Neural progenitor cell (in vitro differentiated cells): ENCODE measurements around the gene HHAT. TPM values are rescaled to one million over a fixed set of nuclear protein-coding genes. Genes with fewer than 3 reads are reported as not detected.
"Not testable (repeated sequence)": the region's sequence is repeated elsewhere in the genome, so short reads cannot be mapped to it uniquely, and the experiment has no call there.

Experiments used
- DNase-seq: peaks from one replicate; pipeline ENCODE4 v3.0.0-alpha.2; 2016; ENCODE audit warnings: low spot score
- H2AFZ ChIP-seq: fragments of 200-600 bp; sonication (generic); replicated peaks from 2 replicates; pipeline ENCODE4 v1.6.1; 2016; ENCODE audit warnings: antibody characterized with exemption
- H3F3A ChIP-seq: fragments of 200-600 bp; sonication (generic); 2 replicates; pipeline ENCODE4 v1.6.1; 2016; ENCODE audit warnings: antibody characterized with exemption, low read depth
- H3K27ac ChIP-seq: fragments of 200-600 bp; sonication (generic); 2 replicates; pipeline ENCODE4 v1.5.1; 2016; ENCODE audit warnings: mild to moderate bottlenecking
- H3K27me3 ChIP-seq: fragments of 200-600 bp; sonication (generic); 2 replicates; pipeline ENCODE4 v1.6.1; 2016; ENCODE audit warnings: mild to moderate bottlenecking, moderate library complexity
- H3K36me3 ChIP-seq: fragments of 200-600 bp; sonication (generic); 2 replicates; pipeline ENCODE4 v1.5.1; 2016
- H3K4me1 ChIP-seq: fragments of 200-600 bp; sonication (generic); 2 replicates; pipeline ENCODE4 v1.6.1; 2016; ENCODE audit warnings: mixed run types
- H3K4me2 ChIP-seq: fragments of 200-600 bp; sonication (generic); 2 replicates; pipeline ENCODE4 v1.6.1; 2016
- H3K4me3 ChIP-seq: fragments of 200-600 bp; sonication (generic); 2 replicates; pipeline ENCODE4 v1.5.1; 2016
- H3K79me2 ChIP-seq: fragments of 200-600 bp; sonication (generic); 2 replicates; pipeline ENCODE4 v1.6.1; 2016; ENCODE audit warnings: low read depth
- H3K9ac ChIP-seq: fragments of 200-600 bp; sonication (generic); 2 replicates; pipeline ENCODE4 v1.6.1; 2016
- H3K9me3 ChIP-seq: fragments of 200-600 bp; sonication (generic); 2 replicates; pipeline ENCODE4 v1.5.1; 2016; ENCODE audit warnings: low read depth
- H4K20me1 ChIP-seq: fragments of 200-600 bp; sonication (generic); 2 replicates; pipeline ENCODE4 v1.6.1; 2016; ENCODE audit warnings: low read depth
- H3K27ac Mint-ChIP-seq: 3 replicates; pipeline ENCODE4 v1.8.0; 2021; ENCODE audit warnings: mixed read lengths
- H3K27me3 Mint-ChIP-seq: 2 replicates; pipeline ENCODE4 v1.8.0; 2022; ENCODE audit warnings: low read depth, mild to moderate bottlenecking, inconsistent platforms, moderate library complexity, mixed read lengths; ENCODE audit not compliant: insufficient read depth
- H3K36me3 Mint-ChIP-seq: 3 replicates; pipeline ENCODE4 v1.8.0; 2021; ENCODE audit warnings: mixed read lengths
- H3K4me1 Mint-ChIP-seq: 3 replicates; pipeline ENCODE4 v1.8.0; 2021; ENCODE audit warnings: mixed read lengths
- H3K4me3 Mint-ChIP-seq: 3 replicates; pipeline ENCODE4 v1.8.0; 2021; ENCODE audit warnings: mild to moderate bottlenecking, moderate library complexity, mixed read lengths
- H3K9me3 Mint-ChIP-seq: 3 replicates; pipeline ENCODE4 v1.8.0; 2020; ENCODE audit warnings: mixed read lengths
- EZH2 ChIP-seq: fragments of 200-600 bp; sonication (generic); IDR thresholded peaks from 2 replicates; pipeline ENCODE4 v1.6.1; 2017; ENCODE audit warnings: antibody characterized with exemption, mild to moderate bottlenecking, moderate library complexity
- EZH2phosphoT487 ChIP-seq: fragments of 200-600 bp; sonication (generic); IDR thresholded peaks from 2 replicates; pipeline ENCODE4 v1.6.1; 2017; ENCODE audit warnings: antibody characterized with exemption
- total RNA-seq: library from RNA; depleted of rRNA; stranded (reverse); fragments of >200 nt; gene quantifications from 2 replicates; pipeline ENCODE4 v1.2.3, GENCODE V29; 2015; ENCODE audit warnings: low replicate concordance
- TF ChIP-seq, protein P1 (sequence below): fragments of 200-600 bp; sonication (generic); IDR thresholded peaks from 2 replicates; pipeline ENCODE4 v1.5.1; 2017; ENCODE audit warnings: antibody characterized with exemption, mild to moderate bottlenecking

HHAT gene
- total RNA-seq, 1 donor from 2014 or later, result 10.3 TPM

DNA sequence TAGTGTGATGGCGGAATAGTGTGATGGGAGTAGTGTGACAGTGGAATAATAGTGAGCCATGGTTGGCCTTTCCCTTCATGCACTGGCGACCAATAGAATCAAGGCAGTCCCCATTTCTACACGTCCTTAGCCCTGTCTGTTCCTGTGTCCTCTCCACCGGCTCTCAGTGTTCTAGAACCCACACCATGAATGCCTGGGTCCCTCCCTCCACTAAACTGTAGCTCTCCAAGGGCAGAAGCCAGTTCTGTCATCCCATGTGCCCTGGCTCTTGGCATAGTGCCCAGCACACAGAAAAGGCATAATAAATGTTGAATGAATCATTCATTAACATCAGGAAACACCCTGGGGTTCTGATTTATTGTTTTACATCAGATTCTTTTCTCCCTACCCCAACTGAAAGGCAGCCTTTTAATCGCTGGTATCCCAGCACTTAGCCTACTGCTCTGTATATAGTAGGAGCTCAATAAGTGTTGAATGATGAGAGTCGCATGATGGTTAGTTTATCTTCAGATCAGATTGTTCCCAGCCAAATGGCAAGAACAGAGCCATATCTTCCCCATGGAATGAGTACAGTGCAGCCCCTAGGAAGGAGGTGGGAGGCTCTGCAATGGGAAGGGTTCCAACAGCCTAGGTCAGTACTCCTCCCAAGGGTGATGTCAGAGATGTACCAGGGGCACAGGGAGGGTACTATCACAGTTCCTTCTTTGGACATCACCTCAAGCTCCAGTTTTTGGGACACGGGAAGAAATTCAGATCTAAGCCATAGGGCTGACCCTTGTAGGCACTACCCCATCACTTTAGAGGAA, 325.7 kb downstream of the HHAT start:
- Histone ChIP-seq H3K36me3 (no peaks in the 10 kb centered on the region), H3K79me2 (no peaks in the 10 kb centered on the region), H3K4me3 (no peak overlapping the region), H4K20me1 (no peaks in the 10 kb centered on the region), H3F3A (no peaks in the 10 kb centered on the region), H3K27me3 (no peaks in the 10 kb centered on the region), H3K4me1 (peaks cover 11% of the 10 kb centered on the region), H3K9me3 (no peaks in the 10 kb centered on the region), H2AFZ (no peak overlapping the region), H3K9ac (no peak overlapping the region), H3K4me2 (no peak overlapping the region), H3K27ac (no peak overlapping the region)
- no peaks in the 10 kb centered on the region for H3K4me1 Mint-ChIP-seq
- H3K27ac Mint-ChIP-seq, result no peak overlapping the region
- no peaks in the 10 kb centered on the region for H3K9me3 Mint-ChIP-seq
- TF ChIP-seq EZH2 (no peak), EZH2phosphoT487 (no peak)
- TF ChIP-seq, protein P1, sequence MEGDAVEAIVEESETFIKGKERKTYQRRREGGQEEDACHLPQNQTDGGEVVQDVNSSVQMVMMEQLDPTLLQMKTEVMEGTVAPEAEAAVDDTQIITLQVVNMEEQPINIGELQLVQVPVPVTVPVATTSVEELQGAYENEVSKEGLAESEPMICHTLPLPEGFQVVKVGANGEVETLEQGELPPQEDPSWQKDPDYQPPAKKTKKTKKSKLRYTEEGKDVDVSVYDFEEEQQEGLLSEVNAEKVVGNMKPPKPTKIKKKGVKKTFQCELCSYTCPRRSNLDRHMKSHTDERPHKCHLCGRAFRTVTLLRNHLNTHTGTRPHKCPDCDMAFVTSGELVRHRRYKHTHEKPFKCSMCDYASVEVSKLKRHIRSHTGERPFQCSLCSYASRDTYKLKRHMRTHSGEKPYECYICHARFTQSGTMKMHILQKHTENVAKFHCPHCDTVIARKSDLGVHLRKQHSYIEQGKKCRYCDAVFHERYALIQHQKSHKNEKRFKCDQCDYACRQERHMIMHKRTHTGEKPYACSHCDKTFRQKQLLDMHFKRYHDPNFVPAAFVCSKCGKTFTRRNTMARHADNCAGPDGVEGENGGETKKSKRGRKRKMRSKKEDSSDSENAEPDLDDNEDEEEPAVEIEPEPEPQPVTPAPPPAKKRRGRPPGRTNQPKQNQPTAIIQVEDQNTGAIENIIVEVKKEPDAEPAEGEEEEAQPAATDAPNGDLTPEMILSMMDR, result no peak
- no peaks in the 10 kb centered on the region for H3K27me3 Mint-ChIP-seq
- H3K36me3 Mint-ChIP-seq, result no peaks in the 10 kb centered on the region
- DNase-seq, result no peak
- H3K4me3 Mint-ChIP-seq, result no peak overlapping the region

DNA sequence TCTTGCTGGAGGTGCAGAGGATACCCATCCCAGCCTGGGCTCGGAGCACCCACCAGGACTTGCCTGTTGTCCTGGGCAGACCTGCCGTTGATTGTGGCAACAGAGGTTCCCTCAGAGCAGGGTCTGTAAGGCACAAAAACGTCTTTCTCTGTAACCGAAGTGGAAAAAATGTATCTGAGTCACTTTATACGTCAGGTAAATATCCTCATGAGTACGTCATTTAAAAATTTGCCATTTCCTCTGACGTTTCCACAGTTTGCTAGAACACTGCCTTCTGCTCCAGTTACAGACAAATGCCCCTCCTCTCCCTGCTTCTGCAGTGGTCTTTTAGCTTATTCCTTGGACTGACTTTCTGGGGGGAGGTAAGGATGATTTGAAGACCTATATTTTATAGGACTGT, 326.8 kb downstream of the HHAT start:
- Histone ChIP-seq H2AFZ (no peak overlapping the region), H3K79me2 (no peaks in the 10 kb centered on the region), H3K4me3 (no peak overlapping the region), H3K9ac (no peak overlapping the region), H3K9me3 (no peaks in the 10 kb centered on the region), H3K27me3 (no peaks in the 10 kb centered on the region), H3K36me3 (no peaks in the 10 kb centered on the region), H3K27ac (peak overlapping the region; percentile 46), H3F3A (no peaks in the 10 kb centered on the region), H3K4me1 (peaks cover 11% of the 10 kb centered on the region), H3K4me2 (no peak overlapping the region), H4K20me1 (no peaks in the 10 kb centered on the region)
- DNase-seq, result no peak
- Mint-ChIP-seq H3K27me3 (no peaks in the 10 kb centered on the region), H3K4me3 (no peak overlapping the region), H3K9me3 (peaks cover 3% of the 10 kb centered on the region), H3K27ac (no peak overlapping the region), H3K36me3 (no peaks in the 10 kb centered on the region), H3K4me1 (no peaks in the 10 kb centered on the region)
- TF ChIP-seq EZH2phosphoT487 (no peak), EZH2 (no peak)
- TF ChIP-seq, protein P1, result no peak

DNA sequence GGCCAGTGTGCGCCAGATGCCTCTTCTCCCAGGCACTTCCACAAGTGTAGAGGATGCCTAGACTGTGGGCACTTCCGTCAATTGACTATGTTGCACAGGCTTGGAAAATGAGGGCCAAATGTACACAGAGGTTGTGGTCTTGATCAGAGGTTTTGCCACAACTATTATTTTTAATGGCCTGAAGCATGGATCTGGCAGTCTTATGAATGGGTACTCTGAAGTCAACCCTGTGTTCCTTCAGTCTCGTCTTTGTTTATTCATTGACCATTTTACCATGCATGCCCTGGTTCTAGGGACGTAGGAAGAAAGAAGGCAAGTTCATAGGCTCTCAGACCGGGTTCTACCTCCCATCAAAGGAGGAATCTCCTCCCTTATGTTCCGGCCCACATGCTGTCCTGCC, 329.1 kb downstream of the HHAT start:
- H4K20me1 ChIP-seq, result no peaks in the 10 kb centered on the region
- H3F3A ChIP-seq, result no peaks in the 10 kb centered on the region
- H3K9me3 Mint-ChIP-seq, result peaks cover 4% of the 10 kb centered on the region
- H3K27ac ChIP-seq, result no peak overlapping the region
- no peak overlapping the region for H3K4me2 ChIP-seq
- H3K4me3 Mint-ChIP-seq, result no peak overlapping the region
- TF ChIP-seq EZH2phosphoT487 (no peak), EZH2 (no peak)
- TF ChIP-seq, protein P1, result no peak
- H3K27ac Mint-ChIP-seq, result no peak overlapping the region
- H3K27me3 ChIP-seq, result no peaks in the 10 kb centered on the region
- H3K36me3 ChIP-seq, result no peaks in the 10 kb centered on the region
- H3K9ac ChIP-seq, result no peak overlapping the region
- no peaks in the 10 kb centered on the region for H3K79me2 ChIP-seq
- H3K4me3 ChIP-seq, result no peak overlapping the region
- DNase-seq, result no peak
- no peaks in the 10 kb centered on the region for H3K36me3 Mint-ChIP-seq
- no peaks in the 10 kb centered on the region for H3K9me3 ChIP-seq
- H3K4me1 ChIP-seq, result peaks cover 11% of the 10 kb centered on the region
- no peaks in the 10 kb centered on the region for H3K27me3 Mint-ChIP-seq
- peaks cover 9% of the 10 kb centered on the region for H3K4me1 Mint-ChIP-seq
- H2AFZ ChIP-seq, result no peak overlapping the region

DNA sequence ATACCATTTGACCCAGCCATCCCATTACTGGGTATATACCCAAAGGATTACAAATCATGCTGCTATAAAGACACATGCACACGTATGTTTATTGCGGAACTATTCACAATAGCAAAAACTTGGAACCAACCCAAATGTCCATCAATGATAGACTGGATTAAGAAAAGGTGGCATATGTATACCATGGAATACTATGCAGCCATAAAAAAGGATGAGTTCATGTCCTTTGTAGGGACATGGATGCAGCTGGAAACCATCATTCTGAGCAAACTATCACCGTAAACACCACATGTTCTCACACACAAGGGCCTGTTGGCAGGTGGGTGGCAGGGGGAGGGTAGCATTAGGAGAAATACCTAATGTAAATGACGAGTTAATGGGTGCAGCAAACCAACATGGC, 332.8 kb downstream of the HHAT start:
- H3K27ac Mint-ChIP-seq, H2AFZ ChIP-seq, H3K4me1 ChIP-seq, H3K27ac ChIP-seq, H3K9me3 ChIP-seq, H3K4me3 Mint-ChIP-seq, DNase-seq, H4K20me1 ChIP-seq, H3K9me3 Mint-ChIP-seq, H3F3A ChIP-seq, H3K79me2 ChIP-seq, H3K36me3 ChIP-seq, H3K27me3 ChIP-seq, H3K4me2 ChIP-seq, H3K36me3 Mint-ChIP-seq, H3K4me3 ChIP-seq, H3K27me3 Mint-ChIP-seq, H3K9ac ChIP-seq: not testable (repeated sequence)
- H3K4me1 Mint-ChIP-seq, result peaks cover 12% of the 10 kb centered on the region
